Activated CD8-positive, alpha-beta T cell treated with anti-CD3 and anti-CD28 coated beads, Interleukin-2, amount 10 ng/mL, durations not matched to agents 7 days and 5 days (primary cell): ENCODE measurements around the gene EXD3. TPM values are rescaled to one million over a fixed set of nuclear protein-coding genes. Genes with fewer than 3 reads are reported as not detected.

ENCODE experiments used
- ATAC-seq: fragments of 150-1000 bp; cut with Tn5 transposase; one replicate; pipeline ENCODE4 v1.10.0; 2021; ENCODE audit warnings: moderate library complexity
- CTCF ChIA-PET: fragments of 350-600 bp; sonication (Branson Sonifier 250); formaldehyde crosslinking; loops from one replicate; lab custom pipeline; 2021; ENCODE audit warnings: antibody characterized with exemption; lab: Charles Lee
- POLR2A ChIA-PET: fragments of 350-600 bp; sonication (Branson Sonifier 250); formaldehyde crosslinking; loops from one replicate; lab custom pipeline; 2021; ENCODE audit warnings: antibody characterized with exemption; lab: Charles Lee
- DNase-seq: peaks from one replicate; pipeline ENCODE4 v3.0.0-alpha.2; 2020
- H3K27ac Mint-ChIP-seq: one replicate; pipeline ENCODE4 v1.8.0; 2021; ENCODE audit warnings: mild to moderate bottlenecking, mixed read lengths
- H3K27me3 Mint-ChIP-seq: one replicate; pipeline ENCODE4 v1.8.0; 2021; ENCODE audit warnings: low read depth, mixed read lengths
- H3K36me3 Mint-ChIP-seq: one replicate; pipeline ENCODE4 v1.8.0; 2021; ENCODE audit warnings: low read depth, mixed read lengths
- H3K4me1 Mint-ChIP-seq: one replicate; pipeline ENCODE4 v1.8.0; 2021; ENCODE audit warnings: low read depth, mixed read lengths
- H3K4me3 Mint-ChIP-seq: one replicate; pipeline ENCODE4 v1.8.0; 2021; ENCODE audit warnings: mild to moderate bottlenecking, mixed read lengths
- H3K9me3 Mint-ChIP-seq: one replicate; pipeline ENCODE4 v1.8.0; 2022; ENCODE audit warnings: mixed read lengths; ENCODE audit not compliant: insufficient read depth
- total RNA-seq, 2 experiments: library from RNA; stranded (reverse); gene quantifications; one replicate each; pipeline ENCODE4 v1.2.3, GENCODE V29; 2021

The EXD3 gene
- total RNA-seq, 2 experiments from 2014 or later, result 10.0 to 10.9 TPM

- CTCF ChIA-PET, result no interaction called here
- H3K27ac Mint-ChIP-seq, result no peak overlapping the region
- H3K4me1 Mint-ChIP-seq, result no peaks in the 10 kb centered on the region
- H3K4me3 Mint-ChIP-seq, result no peak overlapping the region
- H3K27me3 Mint-ChIP-seq, result no peaks in the 10 kb centered on the region
- no peaks in the 10 kb centered on the region for H3K36me3 Mint-ChIP-seq
- no peak for ATAC-seq
- DNase-seq, result no peak
- H3K9me3 Mint-ChIP-seq, result peaks cover 13% of the 10 kb centered on the region
- POLR2A ChIA-PET, result no interaction called here
These were observed 68.7 kb downstream of the EXD3 start for GRCh38 chr9:137354153-137354844.

- ChIA-PET CTCF (no interaction called here), POLR2A (no interaction called here)
- Mint-ChIP-seq H3K27me3 (no peaks in the 10 kb centered on the region), H3K27ac (no peak overlapping the region), H3K4me3 (no peak overlapping the region), H3K9me3 (peaks cover 13% of the 10 kb centered on the region), H3K4me1 (no peaks in the 10 kb centered on the region), H3K36me3 (no peaks in the 10 kb centered on the region)
- no peak for DNase-seq
- ATAC-seq, result no peak
These were observed 69.5 kb downstream of the EXD3 start for GRCh38 chr9:137353223-137354152.

- H3K27me3 Mint-ChIP-seq, result no peaks in the 10 kb centered on the region
- no peak for DNase-seq
- H3K9me3 Mint-ChIP-seq, result peaks cover 13% of the 10 kb centered on the region
- ChIA-PET CTCF (no interaction called here), POLR2A (no interaction called here)
- ATAC-seq, result no peak
- no peak overlapping the region for H3K27ac Mint-ChIP-seq
- H3K4me3 Mint-ChIP-seq, result no peak overlapping the region
- H3K36me3 Mint-ChIP-seq, result no peaks in the 10 kb centered on the region
- H3K4me1 Mint-ChIP-seq, result no peaks in the 10 kb centered on the region
These were observed 70.3 kb downstream of the EXD3 start for GRCh38 chr9:137352511-137353222.

- no peak overlapping the region for H3K4me3 Mint-ChIP-seq
- H3K27ac Mint-ChIP-seq, result no peak overlapping the region
- H3K4me1 Mint-ChIP-seq, result no peaks in the 10 kb centered on the region
- H3K36me3 Mint-ChIP-seq, result no peaks in the 10 kb centered on the region
- ChIA-PET CTCF (no interaction called here), POLR2A (no interaction called here)
- DNase-seq (no peak), ATAC-seq (no peak)
- no peaks in the 10 kb centered on the region for H3K27me3 Mint-ChIP-seq
- peaks cover 8% of the 10 kb centered on the region for H3K9me3 Mint-ChIP-seq
These were observed 71.0 kb downstream of the EXD3 start for GRCh38 chr9:137351781-137352501.

GRCh38 chr9:137350696-137351584 lies 72.0 kb downstream of the EXD3 start:
- no peaks in the 10 kb centered on the region for H3K4me1 Mint-ChIP-seq
- no peaks in the 10 kb centered on the region for H3K9me3 Mint-ChIP-seq
- H3K4me3 Mint-ChIP-seq, result no peak overlapping the region
- ChIA-PET CTCF (no interaction called here), POLR2A (no interaction called here)
- no peak overlapping the region for H3K27ac Mint-ChIP-seq
- ATAC-seq (no peak), DNase-seq (no peak)
- no peaks in the 10 kb centered on the region for H3K36me3 Mint-ChIP-seq
- H3K27me3 Mint-ChIP-seq, result no peaks in the 10 kb centered on the region

- Mint-ChIP-seq H3K27ac (no peak overlapping the region), H3K27me3 (no peaks in the 10 kb centered on the region), H3K9me3 (no peaks in the 10 kb centered on the region), H3K4me1 (no peaks in the 10 kb centered on the region), H3K4me3 (no peak overlapping the region), H3K36me3 (no peaks in the 10 kb centered on the region)
- CTCF ChIA-PET, result no interaction called here
- ATAC-seq (no peak), DNase-seq (no peak)
- POLR2A ChIA-PET, result no interaction called here
These were observed 73.4 kb downstream of the EXD3 start for GRCh38 chr9:137349471-137350033.

- H3K36me3 Mint-ChIP-seq, result no peaks in the 10 kb centered on the region
- no peaks in the 10 kb centered on the region for H3K9me3 Mint-ChIP-seq
- H3K27me3 Mint-ChIP-seq, result no peaks in the 10 kb centered on the region
- DNase-seq (no peak), ATAC-seq (no peak)
- POLR2A ChIA-PET, result no interaction called here
- no peak overlapping the region for H3K4me3 Mint-ChIP-seq
- H3K4me1 Mint-ChIP-seq, result no peaks in the 10 kb centered on the region
- H3K27ac Mint-ChIP-seq, result no peak overlapping the region
- CTCF ChIA-PET, result no interaction called here
These were observed 74.0 kb downstream of the EXD3 start for GRCh38 chr9:137348769-137349470.

- no peak for ATAC-seq
- Mint-ChIP-seq H3K27ac (no peak overlapping the region), H3K4me3 (no peak overlapping the region), H3K9me3 (no peaks in the 10 kb centered on the region), H3K4me1 (no peaks in the 10 kb centered on the region), H3K36me3 (no peaks in the 10 kb centered on the region), H3K27me3 (no peaks in the 10 kb centered on the region)
- DNase-seq, result no peak
- ChIA-PET POLR2A (no interaction called here), CTCF (no interaction called here)
These were observed 75.0 kb downstream of the EXD3 start for GRCh38 chr9:137347928-137348327.

- no peak for ATAC-seq
- no peaks in the 10 kb centered on the region for H3K27me3 Mint-ChIP-seq
- H3K27ac Mint-ChIP-seq, result no peak overlapping the region
- no peak overlapping the region for H3K4me3 Mint-ChIP-seq
- peaks cover 5% of the 10 kb centered on the region for H3K4me1 Mint-ChIP-seq
- no peak for DNase-seq
- H3K9me3 Mint-ChIP-seq, result no peaks in the 10 kb centered on the region
- no peaks in the 10 kb centered on the region for H3K36me3 Mint-ChIP-seq
- ChIA-PET CTCF (no interaction called here), POLR2A (no interaction called here)
These were observed 80.5 kb downstream of the EXD3 start for GRCh38 chr9:137342482-137342881.

- Mint-ChIP-seq H3K9me3 (peaks cover 6% of the 10 kb centered on the region), H3K27me3 (no peaks in the 10 kb centered on the region), H3K4me1 (peaks cover 5% of the 10 kb centered on the region), H3K27ac (peak overlapping the region; percentile 39), H3K36me3 (no peaks in the 10 kb centered on the region), H3K4me3 (no peak overlapping the region)
- POLR2A ChIA-PET, result no interaction called here
- CTCF ChIA-PET, result no interaction called here
- ATAC-seq, result no peak
- DNase-seq, result no peak
These were observed 81.7 kb downstream of the EXD3 start for GRCh38 chr9:137341227-137341626.
